Neural cell (in vitro differentiated cells): ENCODE measurements around the gene GRK1.

Experiments used
- POLR2AphosphoS5 ChIP-seq: IDR thresholded peaks from 2 replicates; pipeline ENCODE4 v1.6.1; 2012
- TF ChIP-seq, protein P1 (sequence below): fragments of 450-650 bp; IDR thresholded peaks from 2 replicates; pipeline ENCODE4 v1.5.1; 2014; ENCODE audit warnings: antibody characterized with exemption, mild to moderate bottlenecking, moderate library complexity; ENCODE audit not compliant: poor library complexity, severe bottlenecking

DNA sequence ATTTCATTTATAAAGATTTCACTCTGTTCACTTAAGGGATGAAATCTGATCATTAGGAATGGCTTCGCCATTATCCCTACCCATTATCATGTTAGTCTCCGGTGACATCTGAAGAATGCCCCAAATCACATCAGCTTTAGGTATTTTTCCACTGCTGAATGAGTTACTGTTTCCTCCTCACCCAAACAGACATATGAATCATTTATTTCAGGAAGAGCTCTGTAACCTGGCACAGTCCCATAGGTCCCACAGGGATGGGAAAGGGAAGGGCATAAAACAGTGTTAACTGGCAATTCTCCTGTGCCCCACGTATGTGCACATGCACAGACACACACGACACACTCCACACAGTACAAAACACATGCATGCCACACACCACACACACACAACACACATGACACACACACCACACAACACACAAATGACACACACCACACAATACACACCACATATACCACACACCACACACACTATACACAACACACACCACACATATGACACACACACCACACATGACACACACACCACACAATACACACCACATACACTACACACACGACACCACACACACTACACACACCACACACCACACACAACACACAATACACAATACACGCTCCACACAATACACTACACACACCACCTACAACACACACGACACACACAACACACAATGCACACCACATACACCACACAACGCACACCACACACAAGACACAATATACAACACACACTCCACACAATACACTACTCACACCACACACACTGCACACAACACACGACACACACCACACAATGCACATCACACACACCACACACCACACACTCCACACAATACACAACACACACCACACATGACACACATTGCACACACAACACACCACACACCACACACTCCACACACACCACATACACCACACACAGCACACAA is 107.4 kb downstream of the GRK1 start:
- TF ChIP-seq POLR2AphosphoS5: no peak
- TF ChIP-seq, protein P1, sequence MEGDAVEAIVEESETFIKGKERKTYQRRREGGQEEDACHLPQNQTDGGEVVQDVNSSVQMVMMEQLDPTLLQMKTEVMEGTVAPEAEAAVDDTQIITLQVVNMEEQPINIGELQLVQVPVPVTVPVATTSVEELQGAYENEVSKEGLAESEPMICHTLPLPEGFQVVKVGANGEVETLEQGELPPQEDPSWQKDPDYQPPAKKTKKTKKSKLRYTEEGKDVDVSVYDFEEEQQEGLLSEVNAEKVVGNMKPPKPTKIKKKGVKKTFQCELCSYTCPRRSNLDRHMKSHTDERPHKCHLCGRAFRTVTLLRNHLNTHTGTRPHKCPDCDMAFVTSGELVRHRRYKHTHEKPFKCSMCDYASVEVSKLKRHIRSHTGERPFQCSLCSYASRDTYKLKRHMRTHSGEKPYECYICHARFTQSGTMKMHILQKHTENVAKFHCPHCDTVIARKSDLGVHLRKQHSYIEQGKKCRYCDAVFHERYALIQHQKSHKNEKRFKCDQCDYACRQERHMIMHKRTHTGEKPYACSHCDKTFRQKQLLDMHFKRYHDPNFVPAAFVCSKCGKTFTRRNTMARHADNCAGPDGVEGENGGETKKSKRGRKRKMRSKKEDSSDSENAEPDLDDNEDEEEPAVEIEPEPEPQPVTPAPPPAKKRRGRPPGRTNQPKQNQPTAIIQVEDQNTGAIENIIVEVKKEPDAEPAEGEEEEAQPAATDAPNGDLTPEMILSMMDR: no peak
